H1 (cell line): ENCODE measurements around the gene CACNG7. TPM values are rescaled to one million over a fixed set of nuclear protein-coding genes. Genes with fewer than 3 reads are reported as not detected.
A peak's percentile ranks its signal among the peaks of the same experiment; 100 is the strongest.

Experiments used
- CTCF ChIA-PET: fragments of 300-600 bp; sonication (Branson Sonifier 250); formaldehyde crosslinking; loops from one replicate; lab custom pipeline; 2021; ENCODE audit not compliant: partially characterized antibody; lab: Charles Lee
- POLR2A ChIA-PET: fragments of 300-600 bp; sonication (Branson Sonifier 250); formaldehyde crosslinking; loops from one replicate; lab custom pipeline; 2021; ENCODE audit warnings: inconsistent platforms; ENCODE audit not compliant: partially characterized antibody; lab: Charles Lee
- DNase-seq, 2 experiments: peaks; one replicate each; pipeline versions ENCODE4 v3.0.0 to v3.0.0-alpha.2; 2010 to 2022; ENCODE audit warnings: low spot score in 2 of 2, low read depth in 1 of 2, mixed read lengths in 1 of 2
- FAIRE-seq: peaks from 2 replicates; lab custom pipeline; 2011; peaks lifted over from hg19 to GRCh38; lab: Jason Lieb, UNC
- H2AFZ ChIP-seq: 2 replicates; pipeline ENCODE4 v1.8.1; 2012; ENCODE audit warnings: low read length, inconsistent platforms
- H2AK5ac ChIP-seq: 2 replicates; pipeline ENCODE4 v1.6.1; 2013; ENCODE audit warnings: low read depth, low read length
- H2BK120ac ChIP-seq: replicated peaks from 2 replicates; pipeline ENCODE3; 2013; ENCODE audit warnings: low read depth, low read length, inconsistent platforms
- H2BK12ac ChIP-seq: 2 replicates; pipeline ENCODE4 v1.6.1; 2013; ENCODE audit warnings: low read depth, low read length
- H2BK15ac ChIP-seq: 2 replicates; pipeline ENCODE4 v1.6.1; 2013; ENCODE audit warnings: low read length
- H2BK20ac ChIP-seq: 2 replicates; pipeline ENCODE4 v1.6.1; 2013; ENCODE audit warnings: low read length
- H2BK5ac ChIP-seq: 2 replicates; pipeline ENCODE4 v1.6.1; 2013; ENCODE audit warnings: low read depth, low read length
- H3K14ac ChIP-seq: 2 replicates; pipeline ENCODE4 v1.6.1; 2013; ENCODE audit warnings: inconsistent platforms; ENCODE audit not compliant: insufficient read length
- H3K18ac ChIP-seq: 2 replicates; pipeline ENCODE4 v1.6.1; 2013; ENCODE audit warnings: low read length; ENCODE audit errors: extremely low read depth
- H3K23ac ChIP-seq: 2 replicates; pipeline ENCODE4 v1.6.1; 2013; ENCODE audit warnings: inconsistent platforms; ENCODE audit not compliant: insufficient read length
- H3K23me2 ChIP-seq: 2 replicates; pipeline ENCODE4 v1.6.1; 2013; ENCODE audit warnings: low read depth, low read length
- H3K27ac ChIP-seq: 2 replicates; pipeline ENCODE4 v1.6.1; 2011; ENCODE audit warnings: low read depth, low read length, inconsistent platforms
- H3K27me3 ChIP-seq, 4 experiments: replicated peaks in 1 of 4; 1 replicate in 1 of 4; 2 replicates in 3 of 4; pipeline versions ENCODE4 v1.6.1 to v1.8.1; 2011 to 2013; ENCODE audit warnings: low read length in 3 of 4, mild to moderate bottlenecking in 3 of 4, inconsistent platforms in 2 of 4, mixed read lengths in 2 of 4, moderate library complexity in 1 of 4; ENCODE audit not compliant: control insufficient read depth in 3 of 4, insufficient read depth in 3 of 4; ENCODE audit errors: extremely low read depth in 1 of 4
- H3K36me3 ChIP-seq, 4 experiments: 2 replicates each; pipeline versions ENCODE4 v1.6.1 to v1.8.1; 2011 to 2013; ENCODE audit warnings: mild to moderate bottlenecking in 4 of 4, low read length in 3 of 4, moderate library complexity in 2 of 4, control low read depth in 1 of 4, inconsistent platforms in 1 of 4; ENCODE audit not compliant: insufficient read depth in 4 of 4, control insufficient read depth in 2 of 4
- H3K4ac ChIP-seq: replicated peaks from 2 replicates; pipeline ENCODE3; 2013; ENCODE audit warnings: low read length, low read depth, mixed read lengths, inconsistent platforms; ENCODE audit not compliant: insufficient read length
- H3K4me1 ChIP-seq, 4 experiments: replicated peaks in 1 of 4; 1 replicate in 1 of 4; 2 replicates in 3 of 4; pipeline versions ENCODE4 v1.6.1 to v1.8.1; 2011 to 2013; ENCODE audit warnings: low read length in 3 of 4, inconsistent platforms in 2 of 4, mixed read lengths in 1 of 4; ENCODE audit not compliant: insufficient read depth in 4 of 4, control insufficient read depth in 3 of 4
- H3K4me2 ChIP-seq, 2 experiments: 2 replicates each; pipeline versions ENCODE4 v1.6.1 to v1.8.1; 2011 to 2013; ENCODE audit warnings: low read depth in 2 of 2, low read length in 2 of 2, control low read depth in 1 of 2, inconsistent platforms in 1 of 2, mild to moderate bottlenecking in 1 of 2; ENCODE audit not compliant: insufficient read depth in 1 of 2
- H3K4me3 ChIP-seq, 4 experiments: fragments of 200-600, 300-600 bp in 1 of 4; sonication (generic), shearing (Covaris generic), sonication (Bioruptor Twin) in 1 of 4; 2 replicates each; pipeline versions ENCODE4 v1.5.1 to v1.8.1; 2011 to 2016; ENCODE audit warnings: low read length in 4 of 4, low read depth in 3 of 4, control low read depth in 2 of 4, inconsistent platforms in 2 of 4, mild to moderate bottlenecking in 2 of 4, mixed read lengths in 1 of 4, moderate library complexity in 1 of 4; ENCODE audit not compliant: insufficient read depth in 2 of 4; ENCODE audit errors: extremely low read depth in 1 of 4
- H3K56ac ChIP-seq: replicated peaks from 2 replicates; pipeline ENCODE3; 2013; ENCODE audit warnings: low read depth, mild to moderate bottlenecking, mixed read lengths, low read length, inconsistent platforms; ENCODE audit not compliant: insufficient read length
- H3K79me1 ChIP-seq: 2 replicates; pipeline ENCODE4 v1.6.1; 2013; ENCODE audit warnings: low read depth, low read length, control low read depth
- H3K79me2 ChIP-seq, 2 experiments: 2 replicates each; pipeline versions ENCODE4 v1.6.1 to v1.8.1; 2012 to 2013; ENCODE audit warnings: low read length in 2 of 2, mild to moderate bottlenecking in 2 of 2, inconsistent platforms in 1 of 2; ENCODE audit not compliant: insufficient read depth in 2 of 2, control insufficient read depth in 1 of 2
- H3K9ac ChIP-seq, 4 experiments: replicated peaks in 1 of 4; 1 replicate in 1 of 4; 2 replicates in 3 of 4; pipeline versions ENCODE4 v1.6.1 to v1.8.1; 2011 to 2013; ENCODE audit warnings: low read depth in 3 of 4, low read length in 3 of 4, control low read depth in 2 of 4, mild to moderate bottlenecking in 2 of 4, moderate library complexity in 2 of 4, inconsistent platforms in 1 of 4; ENCODE audit errors: extremely low read depth in 1 of 4
- H3K9me3 ChIP-seq, 2 experiments: 2 replicates each; pipeline versions ENCODE4 v1.6.1 to v1.8.1; 2012 to 2013; ENCODE audit warnings: mild to moderate bottlenecking in 2 of 2, moderate library complexity in 2 of 2, control low read depth in 1 of 2, inconsistent platforms in 1 of 2, low read depth in 1 of 2, low read length in 1 of 2, mixed read lengths in 1 of 2; ENCODE audit not compliant: insufficient read depth in 2 of 2
- H4K20me1 ChIP-seq, 2 experiments: replicated peaks in 1 of 2; 2 replicates each; pipeline versions ENCODE3 to v1.8.1; 2011 to 2013; ENCODE audit warnings: inconsistent platforms in 2 of 2, low read length in 2 of 2, mild to moderate bottlenecking in 1 of 2; ENCODE audit not compliant: insufficient read depth in 2 of 2, control insufficient read depth in 1 of 2
- H4K5ac ChIP-seq: 2 replicates; pipeline ENCODE4 v1.6.1; 2013; ENCODE audit warnings: low read length, low read depth, mixed read lengths, inconsistent platforms; ENCODE audit not compliant: insufficient read length
- H4K8ac ChIP-seq: 2 replicates; pipeline ENCODE4 v1.8.0; 2013; ENCODE audit warnings: mild to moderate bottlenecking, moderate library complexity, low read length, inconsistent platforms; ENCODE audit not compliant: insufficient read depth; ENCODE audit errors: extremely low read depth
- H4K91ac ChIP-seq: replicated peaks from 2 replicates; pipeline ENCODE3; 2013; ENCODE audit warnings: low read length, mixed read lengths, inconsistent platforms; ENCODE audit not compliant: insufficient read length
- ASH2L ChIP-seq: fragments of 200-600, 300-600 bp; sonication (generic); IDR thresholded peaks from one replicate; pipeline ENCODE4 v1.7.1; 2017; ENCODE audit warnings: low read length
- SP1 ChIP-seq: IDR thresholded peaks from 2 replicates; pipeline ENCODE4 v1.6.1; 2011; ENCODE audit warnings: low read depth, low read length
- WGBS, 2 experiments: shearing (Covaris generic) in 1 of 2; methylation state at CpG; one replicate each; pipeline versions ENCODE4 v1.1.6 to v1.1.7; 2013 to 2015; ENCODE audit warnings: low lambda C conversion rate in 2 of 2, mixed read lengths in 2 of 2, inconsistent platforms in 1 of 2, low coverage in 1 of 2, missing lambda C conversion rate in 1 of 2; ENCODE audit not compliant: insufficient replicate concordance in 2 of 2, insufficient coverage in 1 of 2, insufficient read length in 1 of 2; ENCODE audit errors: extremely low coverage in 1 of 2, missing lambda C conversion rate in 1 of 2; 5-methylcytosine and 5-hydroxymethylcytosine counted together
- polyA plus RNA-seq, 7 experiments: library from polyadenylated mRNA; depleted of rRNA in 3 of 7; stranded (reverse) in 5 of 7; unstranded in 2 of 7; fragments of >200 nt in 5 of 7; fragments of 200-250 nt in 2 of 7; gene quantifications; 1 replicate in 5 of 7; 2 replicates in 1 of 7; 4 replicates in 1 of 7; pipeline versions ENCODE4 v1.2.1 to v1.2.3, GENCODE V29; 2011 to 2013; ENCODE audit warnings: missing spikeins in 2 of 7, mixed read lengths in 2 of 7
- total RNA-seq: library from RNA; stranded (reverse); fragmentation: NEBNext Ultra II Directional; extraction: Animal tissue kit (Norgen Biotek cat#: 25700); gene quantifications from 2 replicates; pipeline ENCODE4 v1.2.1, GENCODE V29; 2021

CACNG7 gene
- total and polyA plus RNA-seq, 2 of the 8 experiments (the other 6 are each of a cell fraction or from before 2014, with no cell fraction given) = 28.9 to 69.8 TPM

DNA sequence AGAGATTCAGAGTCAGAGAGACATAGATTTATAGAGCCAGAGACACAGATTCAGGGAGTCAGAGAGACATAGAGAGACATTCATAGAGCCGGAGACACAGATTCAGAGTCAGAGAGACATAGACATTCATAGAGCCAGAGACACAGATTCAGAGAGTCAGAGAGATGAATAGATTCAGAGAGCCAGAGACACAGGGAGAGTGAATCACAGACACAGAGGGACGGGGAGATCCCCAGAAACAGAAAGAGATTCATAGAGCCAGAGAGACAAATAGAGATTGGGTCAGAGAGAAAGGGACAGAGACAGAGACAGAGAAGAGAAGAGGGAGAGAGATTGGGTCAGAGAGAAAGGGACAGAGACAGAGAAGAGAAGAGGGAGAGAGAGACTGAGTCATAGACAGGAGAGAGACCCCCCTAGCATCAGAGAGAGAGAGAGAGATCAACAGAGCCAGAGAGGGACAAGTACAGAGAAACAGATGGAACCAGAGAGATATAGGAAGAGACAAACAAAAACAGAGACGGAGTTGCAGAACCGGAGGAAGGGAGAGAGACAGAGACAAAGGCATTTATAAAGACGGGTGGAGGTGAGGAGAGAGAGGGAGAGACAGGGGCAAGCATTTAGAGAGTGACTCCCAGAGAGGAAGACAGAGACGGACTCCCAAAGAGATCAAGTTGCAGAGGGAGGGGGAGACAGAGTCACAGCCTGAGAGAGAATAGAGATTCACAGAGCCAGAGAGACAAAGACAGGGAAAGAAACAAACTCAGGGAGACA lies 28.2 kb upstream of the CACNG7 start:
- Histone ChIP-seq H3K27ac (no peak overlapping the region), H3K79me2 (no peaks in the 10 kb centered on the region), H2BK15ac (peak overlapping the region; percentile 81; the same call in 1 of the 2 replicates), H3K4me3 (peak overlapping the region; percentile 48 to 77 (median 54); a peak in 7 of 8 replicates), H2BK120ac (no peak overlapping the region), H4K20me1 (no peaks in the 10 kb centered on the region), H3K23me2 (peaks cover 24% of the 10 kb centered on the region), H4K5ac (no peak overlapping the region), H2AK5ac (no peak overlapping the region), H2AFZ (0 out of 2 replicates have a peak overlapping the region, but pooled peaks have one; percentile 17), H3K56ac (no peak overlapping the region), H3K14ac (no peak overlapping the region), H3K4me2 (peak overlapping the region; percentile 98 to 100), H3K4ac (no peak overlapping the region), H3K27me3 (peaks cover 0 to 11% (median 3%) of the 10 kb centered on the region in 4 experiments; a peak in 4 of 7 replicates), H3K79me1 (no peaks in the 10 kb centered on the region), H3K9ac (peak overlapping the region in 1 of 4 experiments; percentile 70; a peak in 1 of 7 replicates), H4K8ac (no peak overlapping the region), H4K91ac (no peak overlapping the region), H3K36me3 (peaks cover 0 to 3% (median under 1%) of the 10 kb centered on the region in 4 experiments; a peak in 3 of 8 replicates), H3K4me1 (peaks cover 3 to 27% (median 8%) of the 10 kb centered on the region in 4 experiments), H2BK20ac (peak overlapping the region; percentile 18; the same call in 1 of the 2 replicates), H3K18ac (peak overlapping the region; percentile 83), H2BK5ac (peak overlapping the region; percentile 85; the same call in 1 of the 2 replicates), H3K9me3 (no peaks in the 10 kb centered on the region), H2BK12ac (peak overlapping the region; percentile 92; the same call in 1 of the 2 replicates), H3K23ac (no peak overlapping the region)
- DNase-seq (no peak), FAIRE-seq (peak; percentile 84)
- POLR2A ChIA-PET = interaction anchor here (1.3 to 4.7 kb wide), 3 partner anchors 9 to 61 kb away, joined by 3 to 61 read pairs (median 46); partner anchors contain the start of gene MYADM
- TF ChIP-seq SP1 (peak; percentile 46; the same call in 1 of the 2 replicates), ASH2L (no peak)
- WGBS, 2 experiments = 14% methylated on average over 5 of the region's 6 CpGs; no CpG with 5 or more reads in 1 of the 2 experiments
- CTCF ChIA-PET = interaction anchor here (0.9 to 3.4 kb wide), 7 partner anchors 9 to 100 kb away, joined by 3 to 18 read pairs (median 5); partner anchors contain the start of gene MYADM
